ENCODE data around the gene TBC1D13. TPM values are rescaled to one million over a fixed set of nuclear protein-coding genes. Genes with fewer than 3 reads are reported as not detected.

TBC1D13 gene
- total and polyA plus RNA-seq, 9 of the 15 experiments (the other 6 are each of a cell fraction or from before 2014, with no cell fraction given): 2.3 to 28.7 (median 11.4) TPM

- peak; percentile 88 for TF ChIP-seq MGA (IDR thresholded peaks at IDR 0.05)
- 0 out of 2 replicates have a peak, but pooled peaks have one; percentile 45 for TF ChIP-seq ATF6 (CRISPR knock-in tag; IDR thresholded peaks at IDR 0.05)
- peak; percentile 86; the same call in 1 of the 2 replicates for TF ChIP-seq GATAD2B (IDR thresholded peaks at IDR 0.05; ENCODE audit: borderline replicate concordance)
- no peak for TF ChIP-seq MAFF (IDR thresholded peaks at IDR 0.05; ENCODE audit: low read length)
- peak in 1 of 2 experiments; percentile 33; a peak in 1 of 4 replicates for TF ChIP-seq TRIM24 (IDR thresholded peaks at IDR 0.05)
- no peak for TF ChIP-seq THRA (IDR thresholded peaks at IDR 0.05)
- TF ChIP-seq ZNF436 (CRISPR knock-in tag; IDR thresholded peaks at IDR 0.05): no peak
- peak; percentile 47 for TF ChIP-seq RB1 (IDR thresholded peaks at IDR 0.05; ENCODE audit: low read depth)
- peak; percentile 89 for TF ChIP-seq CREM (IDR thresholded peaks at IDR 0.05; ENCODE audit: low read depth)
- no peak for TF ChIP-seq SLC30A9 (CRISPR knock-in tag; IDR thresholded peaks at IDR 0.05)
- no peak for TF ChIP-seq TCFL5 (CRISPR knock-in tag; conservative IDR thresholded peaks at IDR 0.05)
These were observed 31.2 kb downstream of the TBC1D13 start, which contains the start of gene ENDOG (continued) for GRCh38 chr9:128818099-128818838.
